Epithelial cell of proximal tubule (primary cell): ENCODE results near the gene ADARB2. TPM values are rescaled to one million over a fixed set of nuclear protein-coding genes. Genes with fewer than 3 reads are reported as not detected.

ENCODE experiments used
- DNase-seq: peaks from one replicate; pipeline ENCODE4 v3.0.0-alpha.2; 2011; ENCODE audit warnings: low read depth
- H3K4me3 ChIP-seq: 2 replicates; pipeline ENCODE4 v1.5.1; 2011; ENCODE audit warnings: low read depth, mild to moderate bottlenecking, low read length
- CTCF ChIP-seq: conservative IDR thresholded peaks from 2 replicates; pipeline ENCODE4 v1.5.1; 2012; ENCODE audit warnings: low read depth, mild to moderate bottlenecking, low read length
- total RNA-seq: library from RNA; depleted of rRNA; stranded (reverse); fragments of >200 nt; gene quantifications from 2 replicates; pipeline ENCODE4 v1.2.3, GENCODE V29; 2015

The ADARB2 gene
- total RNA-seq, 1 donor from 2014 or later = 0.63 TPM

GRCh38 chr10:1492641-1493040, 244.7 kb downstream of the ADARB2 start:
- DNase-seq = no peak
- TF ChIP-seq CTCF = no peak
- no peak overlapping the region for H3K4me3 ChIP-seq

DNA sequence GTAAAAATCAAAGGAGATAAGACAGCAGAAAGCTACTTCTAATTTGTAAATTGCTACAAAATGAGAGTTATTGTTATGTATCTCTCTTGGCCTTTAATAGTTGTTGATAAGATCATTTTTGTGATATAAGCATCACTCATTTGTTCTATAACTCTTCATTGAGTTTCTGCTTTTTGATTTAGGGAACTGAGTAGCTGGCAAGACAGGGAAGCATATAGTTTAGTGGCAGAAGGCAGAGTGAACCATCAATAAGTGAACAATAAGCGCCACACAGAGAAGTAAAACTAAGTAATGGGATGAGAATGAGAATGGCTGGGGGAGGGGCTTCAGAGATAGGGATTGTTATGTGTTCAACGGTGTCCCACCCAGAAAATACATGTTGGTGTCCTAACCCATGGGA, 245.4 kb downstream of the ADARB2 start:
- no peak for DNase-seq
- no peak overlapping the region for H3K4me3 ChIP-seq
- no peak for TF ChIP-seq CTCF

- no peak for TF ChIP-seq CTCF
- DNase-seq = no peak
- H3K4me3 ChIP-seq = no peak overlapping the region
These were observed 247.5 kb downstream of the ADARB2 start for GRCh38 chr10:1489801-1490200.

GRCh38 chr10:1488970-1489548, 248.3 kb downstream of the ADARB2 start:
- no peak overlapping the region for H3K4me3 ChIP-seq
- DNase-seq = no peak
- no peak for TF ChIP-seq CTCF

GRCh38 chr10:1486841-1487687, 250.3 kb downstream of the ADARB2 start:
- H3K4me3 ChIP-seq = no peak overlapping the region
- no peak for TF ChIP-seq CTCF
- no peak for DNase-seq

DNA sequence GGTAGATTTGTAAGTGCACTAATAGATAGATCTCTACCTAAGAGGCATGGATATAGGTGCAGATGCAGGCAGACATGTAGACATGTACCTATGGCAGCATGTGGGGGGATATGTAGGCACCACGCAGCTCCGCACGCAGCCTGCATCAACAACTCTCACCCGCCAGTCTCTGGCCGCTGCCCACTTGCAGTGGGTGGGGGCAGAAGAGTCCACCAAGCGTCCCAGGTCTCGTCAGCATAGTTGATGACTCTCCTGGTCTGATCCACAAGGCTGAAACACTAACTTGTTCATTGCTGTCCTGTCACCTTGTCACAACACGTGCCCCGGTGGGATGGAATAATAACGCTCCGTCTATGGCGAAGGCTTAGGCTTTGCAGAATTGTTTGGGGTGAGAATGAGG, 252.0 kb downstream of the ADARB2 start:
- no peak for TF ChIP-seq CTCF
- H3K4me3 ChIP-seq = no peak overlapping the region
- no peak for DNase-seq
